AG04449 (cell line): Measurements from ENCODE around the gene PHF20.

ENCODE experiments used
- CTCF ChIA-PET: fragments of 350-600 bp; formaldehyde crosslinking; extraction: SDS; loops from one replicate; lab custom pipeline; 2021; ENCODE audit warnings: antibody characterized with exemption; lab: Yijun Ruan, JAX
- POLR2A ChIA-PET: fragments of 400-600, 350-600 bp; formaldehyde crosslinking; extraction: SDS; loops from one replicate; lab custom pipeline; 2020; ENCODE audit warnings: antibody characterized with exemption, inconsistent platforms; lab: Yijun Ruan, JAX
- DNase-seq: peaks from one replicate; pipeline ENCODE4 v3.0.0-alpha.2; 2010; ENCODE audit warnings: low read depth, low spot score
- H3K4me3 ChIP-seq: 2 replicates; pipeline ENCODE4 v1.5.1; 2011; ENCODE audit warnings: low read depth, mild to moderate bottlenecking, control low read depth, low read length
- CTCF ChIP-seq: IDR thresholded peaks from one replicate; pipeline ENCODE4 v1.5.1; 2011; ENCODE audit warnings: mild to moderate bottlenecking, moderate library complexity, low read length, control low read depth, inconsistent platforms; ENCODE audit not compliant: insufficient read depth; ENCODE audit errors: missing control alignments

The PHF20 gene

GRCh38 chr20:35908007-35908406 lies 136.2 kb downstream of the PHF20 start:
- no peak overlapping the region for H3K4me3 ChIP-seq
- DNase-seq = no peak
- ChIA-PET POLR2A (no interaction called here), CTCF (interaction anchor here (2.3 kb wide), 1 partner anchor 47 kb away, joined by 6 read pairs; the partner anchor contains the start of gene SCAND1)
- no peak for TF ChIP-seq CTCF

GRCh38 chr20:35909176-35909575 lies 137.4 kb downstream of the PHF20 start:
- CTCF ChIA-PET = interaction anchor here (1.3 kb wide), 1 partner anchor 10 kb away, joined by 4 read pairs; no protein-coding TSS in a partner anchor
- TF ChIP-seq CTCF = no peak
- POLR2A ChIA-PET = no interaction called here
- no peak overlapping the region for H3K4me3 ChIP-seq
- no peak for DNase-seq

GRCh38 chr20:35909796-35910195 lies 138.0 kb downstream of the PHF20 start:
- POLR2A ChIA-PET = no interaction called here

GRCh38 chr20:35910254-35910653 lies 138.4 kb downstream of the PHF20 start:
- ChIA-PET CTCF (interaction anchor here (1.0 to 1.1 kb wide), 3 partner anchors 10 to 228 kb away, joined by 3 read pairs; partner anchors contain the start of gene SCAND1), POLR2A (no interaction called here)
- DNase-seq = no peak
- no peak overlapping the region for H3K4me3 ChIP-seq
- no peak for TF ChIP-seq CTCF

More at GRCh38 chr20:35909796-35910195, 138.0 kb downstream of the PHF20 start:
- no peak overlapping the region for H3K4me3 ChIP-seq
- CTCF ChIA-PET = interaction anchor here (1.0 to 1.1 kb wide), 2 partner anchors 9 to 229 kb away, joined by 3 read pairs; no protein-coding TSS in a partner anchor
- no peak for TF ChIP-seq CTCF
- no peak for DNase-seq

- CTCF ChIA-PET = interaction anchor here (1.7 kb wide), 1 partner anchor 41 kb away, joined by 6 read pairs; the partner anchor contains the start of gene SCAND1
- POLR2A ChIA-PET = interaction anchor here (0.6 to 1.2 kb wide), 2 partner anchors 29 to 171 kb away, joined by 4 to 5 read pairs; partner anchors contain the start of gene RBM39
These were observed 141.1 kb downstream of the PHF20 start for GRCh38 chr20:35912881-35913280.

More at GRCh38 chr20:35912881-35913280, 141.1 kb downstream of the PHF20 start:
- DNase-seq = no peak
- TF ChIP-seq CTCF = no peak
- H3K4me3 ChIP-seq = no peak overlapping the region
